SH-SY5Y (cell line): ENCODE results near the gene PRM2.

Source experiments
- GATA2 ChIP-seq: IDR thresholded peaks from 2 replicates; pipeline ENCODE4 v1.6.1; 2011; ENCODE audit warnings: mild to moderate bottlenecking, low read depth, low read length
- GATA3 ChIP-seq: IDR thresholded peaks from 2 replicates; pipeline ENCODE4 v1.6.1; 2011; ENCODE audit warnings: low read depth, mild to moderate bottlenecking, low read length, moderate library complexity

GRCh38 chr16:11301645-11302501 lies 25.6 kb upstream of the PRM2 start:
- no peak for TF ChIP-seq GATA3
- no peak for TF ChIP-seq GATA2
